ENCODE results near the gene C20orf204. TPM values are rescaled to one million over a fixed set of nuclear protein-coding genes. Genes with fewer than 3 reads are reported as not detected.

Gene C20orf204
- polyA plus RNA-seq, 3 donors = 0.56 to 1.1 (median 1.0) TPM

Other genes with a start within 250 kb of the C20orf204 start
- gene ZBTB46, start 204.9 kb upstream of the C20orf204 start, polyA plus RNA-seq (ENCODE audit: insufficient read length in 3 of 3) = 10 to 100 TPM; 15.5 to 20.0 (median 19.2) TPM
- not detected for gene ABHD16B, start 174.7 kb upstream of the C20orf204 start, polyA plus RNA-seq (ENCODE audit: insufficient read length in 3 of 3)
- gene TPD52L2, start 170.9 kb upstream of the C20orf204 start, polyA plus RNA-seq (ENCODE audit: insufficient read length in 3 of 3) = 100 to 1,000 TPM in 1 of 3 donors, 10 to 100 TPM in 2; 79.9 to 102 (median 90.5) TPM
- 10 to 100 TPM; 26.2 to 33.0 (median 31.4) TPM for gene DNAJC5, start 141.1 kb upstream of the C20orf204 start, polyA plus RNA-seq (ENCODE audit: insufficient read length in 3 of 3)
- 10 to 100 TPM; 40.0 to 77.6 (median 58.7) TPM for gene UCKL1, start 79.8 kb upstream of the C20orf204 start, polyA plus RNA-seq (ENCODE audit: insufficient read length in 3 of 3)
- gene ZNF512B, start 66.3 kb upstream of the C20orf204 start, polyA plus RNA-seq (ENCODE audit: insufficient read length in 3 of 3) = 10 to 100 TPM; 23.7 to 33.5 (median 29.5) TPM
- 1 to 10 TPM; 5.8 to 9.9 (median 9.3) TPM for gene SAMD10, start 56.5 kb upstream of the C20orf204 start, polyA plus RNA-seq (ENCODE audit: insufficient read length in 3 of 3)
- gene PRPF6, start 55.0 kb upstream of the C20orf204 start, polyA plus RNA-seq (ENCODE audit: insufficient read length in 3 of 3) = 10 to 100 TPM; 81.8 to 95.2 (median 87.4) TPM
- 10 to 100 TPM in 2 of 3 donors, 1 to 10 TPM in 1; 5.5 to 12.1 (median 12.1) TPM for gene SOX18, start 13.5 kb downstream of the C20orf204 start, polyA plus RNA-seq (ENCODE audit: insufficient read length in 3 of 3)
- 10 to 100 TPM; 72.5 to 93.9 (median 89.4) TPM for gene TCEA2, start 27.0 kb downstream of the C20orf204 start, polyA plus RNA-seq (ENCODE audit: insufficient read length in 3 of 3)
- gene RGS19, start 43.3 kb downstream of the C20orf204 start, polyA plus RNA-seq (ENCODE audit: insufficient read length in 3 of 3) = 1 to 10 TPM; 4.5 to 7.1 (median 5.7) TPM
- gene OPRL1, start 43.9 kb downstream of the C20orf204 start, polyA plus RNA-seq (ENCODE audit: insufficient read length in 3 of 3) = 1 to 10 TPM in 2 of 3 donors, under 1 TPM in 1; 0.65 to 1.3 (median 1.2) TPM
- under 1 TPM in 1 of 3 donors, not detected in 2; 0.40 TPM for gene LKAAEAR1, start 48.2 kb downstream of the C20orf204 start, polyA plus RNA-seq (ENCODE audit: insufficient read length in 3 of 3)
- not detected for gene NPBWR2, start 71.4 kb downstream of the C20orf204 start, polyA plus RNA-seq (ENCODE audit: insufficient read length in 3 of 3)
- gene MYT1, start 128.3 kb downstream of the C20orf204 start, polyA plus RNA-seq (ENCODE audit: insufficient read length in 3 of 3) = under 1 TPM; 0.42 to 0.68 (median 0.55) TPM
- gene PCMTD2, start 219.6 kb downstream of the C20orf204 start, polyA plus RNA-seq (ENCODE audit: insufficient read length in 3 of 3) = 100 to 1,000 TPM; 127 to 218 (median 160) TPM

All from renal cortex interstitium (tissue), 3 donors.